Loucy (cell line): ENCODE data around the gene TMTC1.

Experiments
- CTCF ChIP-seq: fragments of 200-600 bp; sonication (generic); conservative IDR thresholded peaks from 2 replicates; pipeline ENCODE4 v1.5.1; 2014; ENCODE audit warnings: mild to moderate bottlenecking, antibody characterized with exemption, low read length
- EZH2phosphoT487 ChIP-seq: fragments of 200-600 bp; IDR thresholded peaks from 2 replicates; pipeline ENCODE4 v1.6.1; 2018; ENCODE audit warnings: antibody characterized with exemption, mild to moderate bottlenecking, moderate library complexity, borderline replicate concordance

- TF ChIP-seq CTCF (no peak), EZH2phosphoT487 (no peak)
Measured at GRCh38 chr12:29726321-29726692, 57.4 kb downstream of the TMTC1 start.
